ENCODE measurements around the gene PTPRM.

- TF ChIP-seq POLR2A (IDR thresholded peaks at IDR 0.05; ENCODE audit: low read depth, low read length) (no peak), POLR2AphosphoS5 (IDR thresholded peaks at IDR 0.05; ENCODE audit: low read depth, low read length) (no peak)
These were observed 174.5 kb downstream of the PTPRM start for GRCh38 chr18:7741640-7742039.

Data from GM12891 (cell line).